Smooth muscle cell (in vitro differentiated cells): Measurements from ENCODE around the gene FXYD6. TPM values are rescaled to one million over a fixed set of nuclear protein-coding genes. Genes with fewer than 3 reads are reported as not detected.

ENCODE experiments used
- DNase-seq: peaks from one replicate; lab custom pipeline; 2025; ENCODE audit not compliant: unreplicated experiment; lab: John Stamatoyannopoulos, UW
- H2AFZ ChIP-seq: fragments of 200-600 bp; sonication (generic); 2 replicates; pipeline ENCODE4 v1.6.0; 2016; ENCODE audit warnings: antibody characterized with exemption, low read depth, mild to moderate bottlenecking
- H3F3A ChIP-seq: fragments of 200-600 bp; sonication (generic); 2 replicates; pipeline ENCODE4 v1.6.0; 2017; ENCODE audit warnings: antibody characterized with exemption, low read depth
- H3K27ac ChIP-seq: fragments of 200-600 bp; sonication (generic); 2 replicates; pipeline ENCODE4 v1.5.1; 2016; ENCODE audit warnings: low read depth, mild to moderate bottlenecking
- H3K27me3 ChIP-seq: fragments of 200-600 bp; sonication (generic); 2 replicates; pipeline ENCODE4 v1.6.1; 2016; ENCODE audit warnings: low read depth, mild to moderate bottlenecking
- H3K36me3 ChIP-seq: fragments of 200-600 bp; sonication (generic); 2 replicates; pipeline ENCODE4 v1.5.1; 2016; ENCODE audit warnings: low read depth
- H3K4me1 ChIP-seq: fragments of 200-600 bp; sonication (generic); 2 replicates; pipeline ENCODE4 v1.5.1; 2016; ENCODE audit warnings: low read depth
- H3K4me2 ChIP-seq: fragments of 200-600 bp; sonication (generic); 2 replicates; pipeline ENCODE4 v1.6.0; 2016; ENCODE audit warnings: mild to moderate bottlenecking
- H3K4me3 ChIP-seq: fragments of 200-600 bp; sonication (generic); 2 replicates; pipeline ENCODE4 v1.5.1; 2016; ENCODE audit warnings: mild to moderate bottlenecking
- H3K79me2 ChIP-seq: fragments of 200-600 bp; sonication (generic); 2 replicates; pipeline ENCODE4 v1.6.0; 2016; ENCODE audit warnings: low read depth, mild to moderate bottlenecking
- H3K9ac ChIP-seq: fragments of 200-600 bp; sonication (generic); 2 replicates; pipeline ENCODE4 v1.6.0; 2016; ENCODE audit warnings: low read depth
- H3K9me3 ChIP-seq: fragments of 200-600 bp; sonication (generic); replicated peaks from 2 replicates; pipeline ENCODE4 v1.5.1; 2016; ENCODE audit warnings: low read depth
- H4K20me1 ChIP-seq: fragments of 200-600 bp; sonication (generic); 2 replicates; pipeline ENCODE4 v1.6.0; 2016; ENCODE audit warnings: low read depth
- WGBS: methylation state at CpG from one replicate; pipeline ENCODE4 v1.1.7; 2016; ENCODE audit warnings: low lambda C conversion rate; 5-methylcytosine and 5-hydroxymethylcytosine counted together
- polyA plus RNA-seq: library from polyadenylated mRNA; unstranded; fragments of >200 nt; fragmentation: Nextera tagmentation; extraction: Ambion mirVana; gene quantifications from 2 replicates; pipeline ENCODE4 v1.2.1, GENCODE V29; 2016
- total RNA-seq: library from RNA; depleted of rRNA; stranded (reverse); fragments of >200 nt; gene quantifications from 2 replicates; pipeline ENCODE4 v1.2.3, GENCODE V29; 2014
- TF ChIP-seq, protein P1 (sequence below): fragments of 200-600 bp; sonication (generic); IDR thresholded peaks from 2 replicates; pipeline ENCODE4 v1.5.1; 2017; ENCODE audit warnings: borderline replicate concordance, mild to moderate bottlenecking, antibody characterized with exemption; ENCODE audit not compliant: insufficient read depth, poor library complexity, severe bottlenecking

The FXYD6 gene
- total and polyA plus RNA-seq, 2 experiments from 2014 or later: 27.7 to 84.5 TPM

DNA sequence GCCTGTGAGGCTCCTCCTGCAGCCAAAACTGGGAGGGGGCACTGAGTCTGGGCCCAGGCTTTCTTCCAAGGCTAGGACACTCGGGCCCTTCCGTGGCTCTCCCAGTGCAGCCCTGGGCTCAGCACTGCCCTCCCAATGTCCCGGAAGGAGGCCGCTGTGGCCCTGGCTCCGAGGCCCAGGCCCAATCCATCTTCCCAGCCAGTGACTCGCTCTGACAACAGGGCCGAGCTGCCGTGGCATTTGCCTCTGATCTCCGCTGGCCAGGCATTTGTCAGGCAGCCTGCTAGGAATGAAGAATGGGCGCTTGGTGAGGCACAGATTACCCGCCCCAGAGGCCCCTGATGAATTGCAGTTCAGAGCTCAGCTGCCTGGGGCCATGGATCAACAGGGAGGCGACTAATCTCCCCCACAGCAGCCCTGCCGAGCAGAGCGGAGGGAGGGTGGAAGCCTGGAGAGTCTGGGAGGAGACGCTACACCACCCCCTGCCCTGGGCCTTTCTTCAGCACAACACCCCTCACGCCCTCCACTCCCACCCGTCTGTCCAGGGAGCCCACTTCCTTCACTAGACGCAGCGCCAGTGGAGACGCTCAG is 60.2 kb downstream of the FXYD6 start:
- Histone ChIP-seq H3F3A (peaks cover 9% of the 10 kb centered on the region), H3K27ac (peak overlapping the region; percentile 61), H3K36me3 (no peaks in the 10 kb centered on the region), H3K27me3 (no peaks in the 10 kb centered on the region), H3K9me3 (no peaks in the 10 kb centered on the region), H3K9ac (no peak overlapping the region), H4K20me1 (no peaks in the 10 kb centered on the region), H2AFZ (peak overlapping the region; percentile 70), H3K4me1 (peaks cover 28% of the 10 kb centered on the region), H3K4me3 (no peak overlapping the region), H3K79me2 (no peaks in the 10 kb centered on the region), H3K4me2 (peak overlapping the region; percentile 82)
- DNase-seq: peak; percentile 20
- WGBS: 14% methylated on average over 20 of the region's 20 CpGs
- TF ChIP-seq, protein P1, sequence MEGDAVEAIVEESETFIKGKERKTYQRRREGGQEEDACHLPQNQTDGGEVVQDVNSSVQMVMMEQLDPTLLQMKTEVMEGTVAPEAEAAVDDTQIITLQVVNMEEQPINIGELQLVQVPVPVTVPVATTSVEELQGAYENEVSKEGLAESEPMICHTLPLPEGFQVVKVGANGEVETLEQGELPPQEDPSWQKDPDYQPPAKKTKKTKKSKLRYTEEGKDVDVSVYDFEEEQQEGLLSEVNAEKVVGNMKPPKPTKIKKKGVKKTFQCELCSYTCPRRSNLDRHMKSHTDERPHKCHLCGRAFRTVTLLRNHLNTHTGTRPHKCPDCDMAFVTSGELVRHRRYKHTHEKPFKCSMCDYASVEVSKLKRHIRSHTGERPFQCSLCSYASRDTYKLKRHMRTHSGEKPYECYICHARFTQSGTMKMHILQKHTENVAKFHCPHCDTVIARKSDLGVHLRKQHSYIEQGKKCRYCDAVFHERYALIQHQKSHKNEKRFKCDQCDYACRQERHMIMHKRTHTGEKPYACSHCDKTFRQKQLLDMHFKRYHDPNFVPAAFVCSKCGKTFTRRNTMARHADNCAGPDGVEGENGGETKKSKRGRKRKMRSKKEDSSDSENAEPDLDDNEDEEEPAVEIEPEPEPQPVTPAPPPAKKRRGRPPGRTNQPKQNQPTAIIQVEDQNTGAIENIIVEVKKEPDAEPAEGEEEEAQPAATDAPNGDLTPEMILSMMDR: no peak

DNA sequence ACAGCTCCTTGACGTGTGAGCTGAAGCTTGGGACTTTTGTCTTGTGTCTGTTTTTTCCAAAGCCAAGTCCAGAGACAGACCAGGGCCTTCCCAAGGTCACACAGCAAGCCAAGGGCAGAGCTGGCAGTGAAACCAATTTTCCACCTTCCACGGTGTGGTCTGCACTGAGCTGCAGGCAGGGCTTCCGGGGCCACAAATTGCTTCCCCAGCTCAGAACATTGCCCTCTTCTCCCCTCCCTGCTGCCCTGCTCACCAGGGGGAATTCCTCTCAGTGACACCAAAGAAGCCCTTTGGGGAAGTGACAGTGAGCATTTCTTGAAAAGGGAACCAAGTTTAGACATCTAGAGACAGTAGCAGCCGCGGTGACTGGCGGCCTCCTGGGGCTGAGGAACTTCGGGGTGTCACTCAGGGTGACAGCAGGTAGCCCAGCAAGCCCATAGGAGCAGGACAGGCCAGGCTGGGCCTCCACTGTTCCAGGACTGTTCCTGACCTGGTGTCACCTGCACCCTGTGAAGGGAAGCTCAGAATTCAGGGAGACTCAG is 61.1 kb downstream of the FXYD6 start:
- Histone ChIP-seq H3K4me3 (no peak overlapping the region), H4K20me1 (no peaks in the 10 kb centered on the region)
- WGBS: 86% methylated on average over 7 of the region's 7 CpGs

DNA sequence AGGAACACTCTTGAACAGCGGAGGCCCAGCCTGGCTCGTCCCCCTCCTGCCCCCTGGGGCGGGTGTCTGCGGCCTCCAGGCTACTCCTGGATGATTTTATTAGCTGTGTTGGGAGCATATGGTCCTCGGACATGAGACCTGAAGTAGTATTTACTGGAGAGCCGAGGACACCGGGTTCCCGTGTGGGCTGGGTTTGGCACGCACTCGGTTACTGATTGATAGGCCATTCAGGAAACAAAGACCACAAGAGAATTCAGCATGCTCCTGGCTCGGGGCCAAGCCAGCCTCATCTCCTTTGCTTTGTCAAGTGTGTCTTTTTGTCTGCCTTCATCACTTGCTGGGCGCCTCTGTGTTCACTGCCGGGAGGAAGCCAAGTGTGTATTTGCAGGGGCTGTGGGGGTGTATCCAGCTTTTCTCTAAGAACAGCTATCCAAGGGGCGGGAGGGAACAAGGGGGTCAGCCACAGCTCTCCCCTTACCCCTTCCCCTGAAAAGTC is 61.6 kb downstream of the FXYD6 start:
- Histone ChIP-seq H3K4me1 (peaks cover 28% of the 10 kb centered on the region), H4K20me1 (no peaks in the 10 kb centered on the region), H3F3A (peaks cover 9% of the 10 kb centered on the region), H3K9ac (no peak overlapping the region), H3K79me2 (no peaks in the 10 kb centered on the region), H3K27ac (no peak overlapping the region), H3K4me3 (no peak overlapping the region), H3K27me3 (no peaks in the 10 kb centered on the region), H3K4me2 (no peak overlapping the region), H2AFZ (no peak overlapping the region), H3K9me3 (no peaks in the 10 kb centered on the region), H3K36me3 (no peaks in the 10 kb centered on the region)
- TF ChIP-seq, protein P1: no peak
- no peak for DNase-seq
- 76% methylated on average over 14 of the region's 14 CpGs for WGBS

More for the DNA sequence above, 61.1 kb downstream of the FXYD6 start:
- no peaks in the 10 kb centered on the region for H3K9me3 ChIP-seq
- no peak overlapping the region for H3K27ac ChIP-seq
- H3K36me3 ChIP-seq: no peaks in the 10 kb centered on the region
- DNase-seq: no peak
- no peak overlapping the region for H3K9ac ChIP-seq
- peaks cover 28% of the 10 kb centered on the region for H3K4me1 ChIP-seq
- TF ChIP-seq, protein P1: no peak
- no peaks in the 10 kb centered on the region for H3K79me2 ChIP-seq
- no peaks in the 10 kb centered on the region for H3K27me3 ChIP-seq
- no peak overlapping the region for H3K4me2 ChIP-seq
- peaks cover 9% of the 10 kb centered on the region for H3F3A ChIP-seq
- H2AFZ ChIP-seq: no peak overlapping the region
